Transverse colon (tissue), 4 donors: ENCODE data around the gene IGFBP7. TPM values are rescaled to one million over a fixed set of nuclear protein-coding genes. Genes with fewer than 3 reads are reported as not detected.

Experiments
- DNase-seq: peaks from one replicate; pipeline ENCODE4 v3.0.0-alpha.2; 2019
- H3K27ac ChIP-seq, 4 donors: fragments of 200-600 bp; sonication (generic); 2 replicates each; pipeline ENCODE4 v1.5.1; 2016 to 2018; ENCODE audit warnings: inconsistent platforms in 4 of 4
- H3K27me3 ChIP-seq: fragments of 200-600 bp; sonication (generic); 2 replicates; pipeline ENCODE4 v1.5.1; 2017; ENCODE audit warnings: inconsistent platforms
- H3K36me3 ChIP-seq, 4 donors: fragments of 200-600 bp; sonication (generic); 2 replicates each; pipeline ENCODE4 v1.5.1; 2017 to 2019; ENCODE audit warnings: inconsistent platforms in 4 of 4
- H3K4me1 ChIP-seq, 4 donors: fragments of 200-600 bp; sonication (generic); 2 replicates each; pipeline ENCODE4 v1.5.1; 2017 to 2020; ENCODE audit warnings: inconsistent platforms in 4 of 4
- H3K4me3 ChIP-seq, 4 donors: fragments of 200-600 bp; sonication (generic); 1 replicate in 1 of 4; 2 replicates in 3 of 4; pipeline versions ENCODE4 v1.5.1 to v1.6.1; 2017 to 2019; ENCODE audit warnings: inconsistent platforms in 4 of 4
- H3K9me3 ChIP-seq, 2 donors: fragments of 200-600 bp; sonication (generic); 2 replicates each; pipeline ENCODE4 v1.5.1; 2017 to 2019; ENCODE audit warnings: inconsistent platforms in 2 of 2
- CTCF ChIP-seq, 5 experiments: fragments of 200-600 bp in 3 of 5; fragments of 450-650 bp in 2 of 5; sonication (generic) in 3 of 5; IDR thresholded peaks; 1 replicate in 2 of 5; 2 replicates in 3 of 5; pipeline ENCODE4 v1.5.1; 2016 to 2017; ENCODE audit warnings: antibody characterized with exemption in 5 of 5, inconsistent platforms in 3 of 5, mild to moderate bottlenecking in 2 of 5, moderate library complexity in 1 of 5
- EP300 ChIP-seq: sonication (generic); formaldehyde crosslinking; IDR thresholded peaks from one replicate; pipeline ENCODE4 v1.6.1; 2017; ENCODE audit warnings: antibody characterized with exemption, low read depth
- POLR2A ChIP-seq: fragments of 450-650 bp; IDR thresholded peaks from one replicate; pipeline ENCODE4 v1.6.1; 2016; ENCODE audit warnings: antibody characterized with exemption, mild to moderate bottlenecking, moderate library complexity
- POLR2AphosphoS5 ChIP-seq, 3 donors: sonication (generic); formaldehyde crosslinking; IDR thresholded peaks; one replicate each; pipeline ENCODE4 v1.6.1; 2016; ENCODE audit warnings: antibody characterized with exemption in 3 of 3
- WGBS, 2 donors: methylation state at CpG; one replicate each; pipeline ENCODE4 v1.1.5; 2018; ENCODE audit warnings: low coverage in 1 of 2; 5-methylcytosine and 5-hydroxymethylcytosine counted together
- in situ Hi-C, 4 donors: fragments of 200-750 bp; cut with MboI; loops; one replicate each; pipeline versions ENCODE4 v1.15.0 to v1.15.1; 2017; ENCODE audit warnings: low sequenced_read_pairs in 3 of 4, low pct_ligation_motif_present in 1 of 4, low pct_unique_long_range_greater_than_20kb in 1 of 4
- intact Hi-C: fragments of 100-400 bp; cut with DNase I; formaldehyde crosslinking; loops from one replicate; pipeline ENCODE4 v1.15.1; 2023; ENCODE audit warnings: low total_unique reads
- total RNA-seq, 4 donors: library from RNA; depleted of rRNA; stranded (reverse); fragments of >200 nt; gene quantifications; one replicate each; pipeline ENCODE4 v1.1.0, GENCODE V29; 2016

IGFBP7 gene
- total RNA-seq, 4 donors from 2014 or later = 96.1 to 646 (median 126) TPM

- Histone ChIP-seq H3K36me3 (no peaks in the 10 kb centered on the region), H3K4me3 (no peak overlapping the region), H3K27me3 (no peaks in the 10 kb centered on the region), H3K4me1 (peaks cover 0 to 53% (median 20%) of the 10 kb centered on the region in 4 donors), H3K27ac (peak overlapping the region; percentile 36 to 76 (median 68)), H3K9me3 (no peaks in the 10 kb centered on the region)
- in situ Hi-C loops = no loop called here
- TF ChIP-seq POLR2AphosphoS5 (IDR thresholded peaks at IDR 0.05) (no peak), EP300 (no peak), CTCF (IDR thresholded peaks at IDR 0.05) (no peak), POLR2A (no peak)
- DNase-seq = no peak
- intact Hi-C loops = no loop called here
- 31 to 34% methylated on average over 10 of the region's 10 CpGs for WGBS, 2 donors
Observed at GRCh38 chr4:57078685-57079521, 31.3 kb downstream of the IGFBP7 start.

- in situ Hi-C loops (no loop called here), intact Hi-C loops (no loop called here)
- H3K36me3 ChIP-seq = no peaks in the 10 kb centered on the region
- H3K9me3 ChIP-seq = no peaks in the 10 kb centered on the region
- no peak overlapping the region for H3K4me3 ChIP-seq
- 68 to 82% methylated on average over 6 to 14 of the region's 14 CpGs for WGBS, 2 donors
- H3K27me3 ChIP-seq = no peaks in the 10 kb centered on the region
- H3K27ac ChIP-seq = peak overlapping the region in 2 of 4 donors; percentile 61 to 76
- no peak for DNase-seq
- no peak for TF ChIP-seq EP300
- TF ChIP-seq POLR2A = no peak
- no peak for TF ChIP-seq CTCF (IDR thresholded peaks at IDR 0.05)
- TF ChIP-seq POLR2AphosphoS5 (IDR thresholded peaks at IDR 0.05) = no peak
- peaks cover 0 to 42% (median 17%) of the 10 kb centered on the region in 4 donors for H3K4me1 ChIP-seq
Observed at GRCh38 chr4:57077550-57078343, 32.4 kb downstream of the IGFBP7 start.

- no peak for TF ChIP-seq CTCF (IDR thresholded peaks at IDR 0.05)
- intact Hi-C loops (no loop called here), in situ Hi-C loops (no loop called here)
- DNase-seq = no peak
- H3K27me3 ChIP-seq = no peaks in the 10 kb centered on the region
- no peak overlapping the region for H3K4me3 ChIP-seq
- H3K36me3 ChIP-seq = no peaks in the 10 kb centered on the region
- 52 to 54% methylated on average over 3 to 4 of the region's 4 CpGs for WGBS, 2 donors
- H3K4me1 ChIP-seq = peaks cover 0 to 33% (median 15%) of the 10 kb centered on the region in 4 donors
- no peaks in the 10 kb centered on the region for H3K9me3 ChIP-seq
- no peak overlapping the region for H3K27ac ChIP-seq
Observed at GRCh38 chr4:57076646-57077045, 33.5 kb downstream of the IGFBP7 start.

DNA sequence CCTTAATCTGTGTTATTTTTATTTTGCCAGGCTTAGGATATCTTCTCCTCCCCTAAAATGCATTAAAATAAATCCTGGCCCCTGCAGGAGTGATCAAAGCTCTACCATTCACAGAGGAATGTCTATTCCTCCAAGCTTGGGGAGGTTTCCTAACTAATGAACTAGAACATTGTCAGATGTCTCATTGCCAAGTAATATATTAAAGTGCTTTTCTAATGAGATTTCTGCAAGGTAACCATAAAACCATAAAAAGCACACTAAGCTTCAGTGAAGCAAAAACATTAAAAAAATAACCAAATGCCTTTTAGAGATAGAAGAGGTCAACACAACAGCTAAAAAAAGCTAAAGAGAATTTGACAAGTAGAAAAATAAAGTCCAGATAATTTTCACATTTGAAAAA is 34.8 kb downstream of the IGFBP7 start:
- Histone ChIP-seq H3K27me3 (no peaks in the 10 kb centered on the region), H3K9me3 (no peaks in the 10 kb centered on the region), H3K4me1 (peaks cover 0 to 24% (median 10%) of the 10 kb centered on the region in 4 donors), H3K36me3 (no peaks in the 10 kb centered on the region), H3K27ac (no peak overlapping the region), H3K4me3 (no peak overlapping the region)
- intact Hi-C loops (no loop called here), in situ Hi-C loops (no loop called here)
- no peak for DNase-seq
- TF ChIP-seq CTCF (IDR thresholded peaks at IDR 0.05) = no peak
- TF ChIP-seq POLR2AphosphoS5 (IDR thresholded peaks at IDR 0.05) = no peak
- no peak for TF ChIP-seq EP300
- no peak for TF ChIP-seq POLR2A
